ENCODE results near the gene CABP7.
A peak's percentile ranks its signal among the peaks of the same experiment; 100 is the strongest.

The CABP7 gene

DNA sequence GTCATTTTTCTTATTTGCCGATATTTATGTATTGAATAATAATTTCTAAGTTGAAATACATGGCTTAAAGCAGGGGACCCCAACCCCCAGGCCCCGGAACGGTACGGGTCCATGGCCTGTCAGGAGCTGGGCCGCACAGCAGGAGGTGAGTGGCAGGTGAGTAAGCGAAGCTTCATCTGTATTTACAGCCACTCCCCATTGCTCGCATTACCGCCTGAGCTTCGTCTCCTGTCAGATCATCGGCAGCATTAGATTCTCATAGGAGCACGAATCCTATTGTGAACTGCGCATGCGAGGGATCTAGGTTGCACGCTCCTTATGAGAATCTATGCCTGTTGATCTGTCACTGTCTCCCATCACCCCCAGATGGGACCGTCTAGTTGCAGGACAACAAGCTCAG, 42.5 kb downstream of the CABP7 start:
- peaks cover 20% of the 10 kb centered on the region for H3K4me1 Mint-ChIP-seq
- DNase-seq (ENCODE audit: low spot score in 2 of 2): no peak
- H3K4me3 Mint-ChIP-seq: no peak overlapping the region
- no peak for ATAC-seq (replicated peaks; ENCODE audit: extremely low read depth, poor library complexity, severe bottlenecking)
- peaks cover 6% of the 10 kb centered on the region for H3K36me3 Mint-ChIP-seq (ENCODE audit: insufficient read depth)
- H3K27ac Mint-ChIP-seq (ENCODE audit: low read depth): no peak overlapping the region
- H3K27me3 Mint-ChIP-seq: no peaks in the 10 kb centered on the region
- no peaks in the 10 kb centered on the region for H3K9me3 Mint-ChIP-seq

DNA sequence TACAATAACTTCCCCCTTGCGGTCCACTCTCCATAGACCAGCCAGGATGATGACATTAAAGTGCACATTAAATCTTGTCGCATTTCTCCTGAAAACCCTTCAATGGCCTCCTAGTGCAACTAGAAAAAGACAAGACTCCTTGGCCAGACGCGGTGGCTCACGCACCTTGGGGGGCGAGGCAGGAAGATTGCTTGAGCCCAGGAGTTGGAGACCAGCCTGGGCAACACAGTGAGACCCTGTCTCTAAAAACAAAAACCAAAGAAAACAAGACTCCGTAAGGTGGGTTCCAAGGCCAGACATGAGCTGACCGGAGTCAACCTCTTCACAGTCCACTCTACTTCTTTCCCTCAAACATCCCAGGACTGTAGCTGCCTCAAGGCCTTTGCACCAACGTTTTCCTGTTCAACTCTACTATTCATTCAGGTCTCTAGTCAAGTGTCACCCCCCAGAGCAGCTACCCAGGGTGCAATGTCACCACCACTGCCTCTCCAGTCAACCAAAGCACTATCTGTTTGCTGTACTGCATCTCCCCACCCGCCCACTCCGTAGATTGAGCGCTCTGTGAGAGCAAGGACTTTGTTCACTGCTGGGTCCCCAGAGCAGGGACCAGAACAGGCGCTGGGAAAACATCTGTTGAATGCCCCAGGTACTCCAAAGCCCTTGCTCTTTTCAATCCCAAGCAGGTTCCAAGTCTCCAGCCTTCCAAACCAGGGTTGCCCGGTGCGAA, 46.3 kb downstream of the CABP7 start:
- H3K4me1 Mint-ChIP-seq: peaks cover 37% of the 10 kb centered on the region
- peaks cover 21% of the 10 kb centered on the region for H3K36me3 Mint-ChIP-seq (ENCODE audit: insufficient read depth)
- DNase-seq (ENCODE audit: low spot score in 2 of 2) (no peak), ATAC-seq (replicated peaks; ENCODE audit: extremely low read depth, poor library complexity, severe bottlenecking) (peak; percentile 12)
- no peaks in the 10 kb centered on the region for H3K9me3 Mint-ChIP-seq
- H3K27me3 Mint-ChIP-seq: no peaks in the 10 kb centered on the region
- peak overlapping the region; percentile 94 for H3K27ac Mint-ChIP-seq (ENCODE audit: low read depth)
- H3K4me3 Mint-ChIP-seq: peak overlapping the region; percentile 100

GRCh38 chr22:29766632-29767170, 46.9 kb downstream of the CABP7 start, which contains the start of gene ZMAT5:
Gene ZMAT5, minus strand, starts transcription at chr22:29767007. Its CDS starts 18,463 bp downstream, at chr22:29748544.
- H3K27ac Mint-ChIP-seq (ENCODE audit: low read depth): peak within 1 kb of the TSS; percentile 94

GRCh38 chr22:29767171-29768051, 47.6 kb downstream of the CABP7 start, which contains the start of gene UQCR10:
Gene UQCR10, plus strand, starts transcription at chr22:29767369. Its CDS starts 30 bp downstream, at chr22:29767399.
- peaks cover 23% of the 10 kb centered on the region for H3K36me3 Mint-ChIP-seq (ENCODE audit: insufficient read depth)
- H3K27me3 Mint-ChIP-seq: no peaks in the 10 kb centered on the region
- H3K4me1 Mint-ChIP-seq: peaks cover 37% of the 10 kb centered on the region
- peak within 1 kb of the TSS; percentile 94 for H3K27ac Mint-ChIP-seq (ENCODE audit: low read depth)
- peak within 1 kb of the TSS; percentile 100 for H3K4me3 Mint-ChIP-seq
- H3K9me3 Mint-ChIP-seq: no peaks in the 10 kb centered on the region
- ATAC-seq (replicated peaks; ENCODE audit: extremely low read depth, poor library complexity, severe bottlenecking) (peak; percentile 80), DNase-seq (ENCODE audit: low spot score in 2 of 2) (peak; percentile 82)

More at GRCh38 chr22:29766632-29767170, 46.9 kb downstream of the CABP7 start, which contains the start of gene ZMAT5:
- peaks cover 37% of the 10 kb centered on the region for H3K4me1 Mint-ChIP-seq
- H3K4me3 Mint-ChIP-seq: peak within 1 kb of the TSS; percentile 100
- ATAC-seq (replicated peaks; ENCODE audit: extremely low read depth, poor library complexity, severe bottlenecking) (peak; percentile 97), DNase-seq (ENCODE audit: low spot score in 2 of 2) (peak; percentile 78 to 86)
- H3K27me3 Mint-ChIP-seq: no peaks in the 10 kb centered on the region
- H3K9me3 Mint-ChIP-seq: no peaks in the 10 kb centered on the region
- H3K36me3 Mint-ChIP-seq (ENCODE audit: insufficient read depth): peaks cover 21% of the 10 kb centered on the region

GRCh38 chr22:29768052-29768693, 48.4 kb downstream of the CABP7 start:
- no peak for ATAC-seq (replicated peaks; ENCODE audit: extremely low read depth, poor library complexity, severe bottlenecking)
- Mint-ChIP-seq H3K27ac (ENCODE audit: low read depth) (no peak overlapping the region), H3K27me3 (no peaks in the 10 kb centered on the region), H3K4me3 (peak overlapping the region; percentile 100), H3K4me1 (peaks cover 37% of the 10 kb centered on the region), H3K9me3 (no peaks in the 10 kb centered on the region), H3K36me3 (ENCODE audit: insufficient read depth) (peaks cover 23% of the 10 kb centered on the region)
- DNase-seq (ENCODE audit: low spot score in 2 of 2): no peak

DNA sequence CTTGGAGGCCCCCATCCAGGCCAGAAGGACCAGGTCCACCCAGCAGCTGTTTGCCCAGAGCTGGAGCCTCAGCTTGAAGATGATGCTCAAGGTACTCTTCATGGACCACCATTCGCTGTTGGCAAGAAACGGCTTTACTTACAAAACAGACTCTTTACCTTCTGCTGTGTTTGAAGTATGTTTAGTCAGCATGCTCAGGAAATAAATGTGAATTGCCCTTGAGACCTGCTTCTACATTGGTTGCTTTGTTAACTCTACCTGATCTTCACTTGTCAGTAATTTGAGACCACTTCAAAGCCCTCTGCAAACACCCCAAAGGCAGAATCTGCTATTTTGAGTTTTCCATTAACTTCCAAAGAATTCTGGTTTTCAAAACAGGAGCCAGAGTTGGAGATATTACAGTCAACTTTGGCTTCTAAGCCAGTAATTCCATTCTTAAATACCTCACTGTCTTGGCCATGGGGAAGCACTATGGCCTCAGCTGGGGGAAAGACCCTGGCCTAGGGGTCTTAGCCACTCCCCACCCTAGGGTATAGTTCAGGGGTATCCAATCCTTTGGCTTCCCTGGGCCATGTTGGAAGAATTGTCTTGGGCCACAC, 50.0 kb downstream of the CABP7 start:
- H3K36me3 Mint-ChIP-seq (ENCODE audit: insufficient read depth): peaks cover 25% of the 10 kb centered on the region

DNA sequence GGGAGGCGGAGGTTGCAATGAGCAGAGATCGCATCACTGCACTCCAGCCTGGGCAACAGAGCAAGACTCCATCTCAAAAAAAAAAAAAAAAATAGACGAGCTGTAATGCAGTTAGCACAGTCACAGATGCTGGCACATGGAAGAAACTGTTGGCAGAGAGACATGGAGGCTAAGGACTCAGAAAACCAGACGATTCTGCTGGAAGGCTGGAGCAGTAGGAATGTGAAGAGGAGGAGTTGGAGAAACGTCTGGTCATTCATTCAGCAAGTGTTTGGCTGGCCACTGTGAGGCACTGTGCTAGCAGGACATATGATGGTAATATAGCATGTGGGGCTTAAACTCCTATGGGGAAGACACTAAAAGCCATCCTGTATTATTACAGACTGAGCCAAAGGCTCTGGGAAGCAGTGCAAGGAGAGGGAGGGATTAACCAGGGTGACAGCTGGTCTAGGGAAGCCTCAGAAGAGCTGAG, 52.4 kb downstream of the CABP7 start:
- DNase-seq (ENCODE audit: low spot score in 2 of 2): no peak
- Mint-ChIP-seq H3K27ac (ENCODE audit: low read depth) (no peak overlapping the region), H3K4me1 (peaks cover 18% of the 10 kb centered on the region), H3K27me3 (no peaks in the 10 kb centered on the region), H3K4me3 (no peak overlapping the region), H3K36me3 (ENCODE audit: insufficient read depth) (peaks cover 21% of the 10 kb centered on the region), H3K9me3 (no peaks in the 10 kb centered on the region)
- no peak for ATAC-seq (replicated peaks; ENCODE audit: extremely low read depth, poor library complexity, severe bottlenecking)

More for the DNA sequence above, 50.0 kb downstream of the CABP7 start:
- Mint-ChIP-seq H3K27me3 (no peaks in the 10 kb centered on the region), H3K4me3 (no peak overlapping the region), H3K27ac (ENCODE audit: low read depth) (no peak overlapping the region), H3K9me3 (no peaks in the 10 kb centered on the region), H3K4me1 (peaks cover 37% of the 10 kb centered on the region)
- DNase-seq (ENCODE audit: low spot score in 2 of 2): no peak
- ATAC-seq (replicated peaks; ENCODE audit: extremely low read depth, poor library complexity, severe bottlenecking): no peak

GRCh38 chr22:29773233-29773632, 53.4 kb downstream of the CABP7 start:
- no peak for DNase-seq (ENCODE audit: low spot score in 2 of 2)
- Mint-ChIP-seq H3K27me3 (no peaks in the 10 kb centered on the region), H3K4me1 (peaks cover 8% of the 10 kb centered on the region), H3K9me3 (no peaks in the 10 kb centered on the region), H3K4me3 (no peak overlapping the region), H3K27ac (ENCODE audit: low read depth) (no peak overlapping the region), H3K36me3 (ENCODE audit: insufficient read depth) (peaks cover 16% of the 10 kb centered on the region)
- ATAC-seq (replicated peaks; ENCODE audit: extremely low read depth, poor library complexity, severe bottlenecking): no peak

- no peak overlapping the region for H3K4me3 Mint-ChIP-seq
- no peaks in the 10 kb centered on the region for H3K4me1 Mint-ChIP-seq
- DNase-seq (ENCODE audit: low spot score in 2 of 2) (no peak), ATAC-seq (replicated peaks; ENCODE audit: extremely low read depth, poor library complexity, severe bottlenecking) (no peak)
- no peaks in the 10 kb centered on the region for H3K36me3 Mint-ChIP-seq (ENCODE audit: insufficient read depth)
- no peaks in the 10 kb centered on the region for H3K9me3 Mint-ChIP-seq
- H3K27me3 Mint-ChIP-seq: no peaks in the 10 kb centered on the region
- H3K27ac Mint-ChIP-seq (ENCODE audit: low read depth): no peak overlapping the region
Measured at GRCh38 chr22:29780220-29780619, 60.4 kb downstream of the CABP7 start.

GRCh38 chr22:29780748-29781676, 61.2 kb downstream of the CABP7 start:
- Mint-ChIP-seq H3K36me3 (ENCODE audit: insufficient read depth) (no peaks in the 10 kb centered on the region), H3K4me1 (no peaks in the 10 kb centered on the region), H3K27me3 (no peaks in the 10 kb centered on the region), H3K4me3 (no peak overlapping the region), H3K27ac (ENCODE audit: low read depth) (peak overlapping the region; percentile 58), H3K9me3 (no peaks in the 10 kb centered on the region)
- no peak for ATAC-seq (replicated peaks; ENCODE audit: extremely low read depth, poor library complexity, severe bottlenecking)
- DNase-seq (ENCODE audit: low spot score in 2 of 2): no peak

Data from central memory CD8-positive, alpha-beta T cell (primary cell).